Stimulated activated CD8-positive, alpha-beta memory T cell treated with anti-CD3 and anti-CD28 coated beads, Interleukin-4, amount 100 ng/mL, for 24 hours (primary cell): ENCODE data around the gene ZC3H4.
"Not testable (repeated sequence)": the region's sequence is repeated elsewhere in the genome, so short reads cannot be mapped to it uniquely, and the experiment has no call there.

Source experiments
- DNase-seq: peaks from one replicate; pipeline ENCODE4 v3.0.0-alpha.2; 2020; ENCODE audit warnings: low read depth

Gene ZC3H4

GRCh38 chr19:47107953-47108746 is 5.4 kb downstream of the ZC3H4 start:
- DNase-seq: no peak

GRCh38 chr19:47107202-47107952 is 6.2 kb downstream of the ZC3H4 start:
- DNase-seq: no peak

GRCh38 chr19:47106821-47107201 is 6.8 kb downstream of the ZC3H4 start:
- DNase-seq: no peak

- no peak for DNase-seq
Observed at GRCh38 chr19:47105874-47106273, 7.7 kb downstream of the ZC3H4 start.

GRCh38 chr19:47104680-47105079 is 8.9 kb downstream of the ZC3H4 start:
- no peak for DNase-seq

- no peak for DNase-seq
Observed at GRCh38 chr19:47102346-47103060, 11.1 kb downstream of the ZC3H4 start.

GRCh38 chr19:47101116-47101515 is 12.5 kb downstream of the ZC3H4 start:
- DNase-seq: not testable (repeated sequence)

- no peak for DNase-seq
Observed at GRCh38 chr19:47100290-47100689, 13.3 kb downstream of the ZC3H4 start.

GRCh38 chr19:47099576-47100050 is 14.0 kb downstream of the ZC3H4 start:
- no peak for DNase-seq

GRCh38 chr19:47098608-47099007 is 15.0 kb downstream of the ZC3H4 start:
- no peak for DNase-seq

GRCh38 chr19:47097396-47098201 is 16.0 kb downstream of the ZC3H4 start:
- DNase-seq: no peak

GRCh38 chr19:47096721-47097120 is 16.9 kb downstream of the ZC3H4 start:
- no peak for DNase-seq

- no peak for DNase-seq
Observed at GRCh38 chr19:47096100-47096704, 17.4 kb downstream of the ZC3H4 start.

- DNase-seq: no peak
Observed at GRCh38 chr19:47095476-47096099, 18.0 kb downstream of the ZC3H4 start.

- peak; percentile 4 for DNase-seq
Observed at GRCh38 chr19:47094557-47095475, 18.8 kb downstream of the ZC3H4 start.

- peak; percentile 28 for DNase-seq
Observed at GRCh38 chr19:47093841-47094240, 19.7 kb downstream of the ZC3H4 start.

- DNase-seq: no peak
Observed at GRCh38 chr19:47093254-47093653, 20.3 kb downstream of the ZC3H4 start.

GRCh38 chr19:47089767-47090350 is 23.7 kb downstream of the ZC3H4 start:
- DNase-seq: no peak

- DNase-seq: no peak
Observed at GRCh38 chr19:47086280-47086679, 27.3 kb downstream of the ZC3H4 start.
